Stimulated activated naive B cell treated with anti-CD40 and anti-IgM and Interleukin-4, amounts not matched to agents 10 μg/mL and 1 μg/mL and 100 μg/mL, for 72 hours (primary cell): ENCODE data around the gene SLC5A10.
A peak's percentile ranks its signal among the peaks of the same experiment; 100 is the strongest.

Experiments used
- ATAC-seq, 2 donors: fragments of 150-1000 bp; cut with Tn5 transposase; replicated peaks; 2 replicates each; pipeline ENCODE4 v1.10.0; 2021; ENCODE audit warnings: moderate library complexity in 1 of 2
- DNase-seq: peaks from one replicate; pipeline ENCODE4 v3.0.0; 2021
- H3K27ac Mint-ChIP-seq: one replicate; pipeline ENCODE4 v1.8.0; 2022; ENCODE audit warnings: mild to moderate bottlenecking, mixed read lengths
- H3K27me3 Mint-ChIP-seq, 2 donors: one replicate each; pipeline ENCODE4 v1.8.0; 2022; ENCODE audit warnings: mixed read lengths in 2 of 2
- H3K36me3 Mint-ChIP-seq, 2 donors: one replicate each; pipeline ENCODE4 v1.8.0; 2022; ENCODE audit warnings: mixed read lengths in 2 of 2, mild to moderate bottlenecking in 1 of 2
- H3K4me1 Mint-ChIP-seq, 2 donors: one replicate each; pipeline ENCODE4 v1.8.0; 2022; ENCODE audit warnings: mixed read lengths in 2 of 2, mild to moderate bottlenecking in 1 of 2
- H3K4me3 Mint-ChIP-seq, 2 donors: one replicate each; pipeline ENCODE4 v1.8.0; 2022; ENCODE audit warnings: mild to moderate bottlenecking in 2 of 2, mixed read lengths in 2 of 2, moderate library complexity in 1 of 2
- H3K9me3 Mint-ChIP-seq, 2 donors: one replicate each; pipeline ENCODE4 v1.8.0; 2022; ENCODE audit warnings: mixed read lengths in 2 of 2, mild to moderate bottlenecking in 1 of 2

Gene SLC5A10

GRCh38 chr17:18990331-18990730 lies 38.4 kb downstream of the SLC5A10 start:
- DNase-seq: no peak
- H3K27ac Mint-ChIP-seq: no peak overlapping the region
- ATAC-seq: no peak
- no peak overlapping the region for H3K4me3 Mint-ChIP-seq
- peaks cover 26 to 27% of the 10 kb centered on the region in 2 donors for H3K4me1 Mint-ChIP-seq
- H3K36me3 Mint-ChIP-seq: peaks cover 34 to 41% of the 10 kb centered on the region in 2 donors
- H3K9me3 Mint-ChIP-seq: peaks cover 3 to 6% of the 10 kb centered on the region in 2 donors
- no peaks in the 10 kb centered on the region for H3K27me3 Mint-ChIP-seq

- DNase-seq: no peak
- H3K27me3 Mint-ChIP-seq: no peaks in the 10 kb centered on the region
- H3K27ac Mint-ChIP-seq: peak overlapping the region; percentile 26
- no peak overlapping the region for H3K4me3 Mint-ChIP-seq
- H3K4me1 Mint-ChIP-seq: peaks cover 27 to 28% of the 10 kb centered on the region in 2 donors
- H3K9me3 Mint-ChIP-seq: peaks cover 7 to 11% of the 10 kb centered on the region in 2 donors
- peaks cover 45 to 46% of the 10 kb centered on the region in 2 donors for H3K36me3 Mint-ChIP-seq
- no peak for ATAC-seq
Observed at GRCh38 chr17:18991531-18992315, 39.8 kb downstream of the SLC5A10 start.

GRCh38 chr17:18992454-18993130 lies 40.6 kb downstream of the SLC5A10 start:
- ATAC-seq (peak; percentile 90 to 91), DNase-seq (peak; percentile 31)
- Mint-ChIP-seq H3K27me3 (no peaks in the 10 kb centered on the region), H3K4me1 (peaks cover 28 to 32% of the 10 kb centered on the region in 2 donors), H3K4me3 (peak overlapping the region; percentile 61 to 66), H3K9me3 (peaks cover 7 to 11% of the 10 kb centered on the region in 2 donors), H3K27ac (no peak overlapping the region), H3K36me3 (peaks cover 49 to 50% of the 10 kb centered on the region in 2 donors)

- Mint-ChIP-seq H3K27me3 (no peaks in the 10 kb centered on the region), H3K36me3 (peaks cover 49% of the 10 kb centered on the region in 2 donors), H3K4me3 (no peak overlapping the region), H3K4me1 (peaks cover 31 to 32% of the 10 kb centered on the region in 2 donors), H3K27ac (no peak overlapping the region), H3K9me3 (peaks cover 7 to 11% of the 10 kb centered on the region in 2 donors)
- no peak for DNase-seq
- ATAC-seq: no peak
Observed at GRCh38 chr17:18993905-18994526, 42.1 kb downstream of the SLC5A10 start.

GRCh38 chr17:18994631-18995030 lies 42.7 kb downstream of the SLC5A10 start:
- Mint-ChIP-seq H3K36me3 (peaks cover 49% of the 10 kb centered on the region in 2 donors), H3K27ac (no peak overlapping the region), H3K4me3 (no peak overlapping the region), H3K4me1 (peaks cover 31 to 32% of the 10 kb centered on the region in 2 donors), H3K27me3 (no peaks in the 10 kb centered on the region), H3K9me3 (peaks cover 7 to 11% of the 10 kb centered on the region in 2 donors)
- ATAC-seq (no peak), DNase-seq (no peak)

- Mint-ChIP-seq H3K27ac (no peak overlapping the region), H3K36me3 (peaks cover 45 to 48% of the 10 kb centered on the region in 2 donors), H3K9me3 (peaks cover 7 to 11% of the 10 kb centered on the region in 2 donors), H3K4me1 (peaks cover 28 to 38% of the 10 kb centered on the region in 2 donors), H3K4me3 (no peak overlapping the region), H3K27me3 (no peaks in the 10 kb centered on the region)
- DNase-seq (no peak), ATAC-seq (no peak)
Observed at GRCh38 chr17:18995220-18995619, 43.3 kb downstream of the SLC5A10 start.

- ATAC-seq: no peak
- peaks cover 49 to 53% of the 10 kb centered on the region in 2 donors for H3K36me3 Mint-ChIP-seq
- peaks cover 32 to 51% of the 10 kb centered on the region in 2 donors for H3K4me1 Mint-ChIP-seq
- no peak overlapping the region for H3K27ac Mint-ChIP-seq
- no peaks in the 10 kb centered on the region for H3K27me3 Mint-ChIP-seq
- H3K9me3 Mint-ChIP-seq: peaks cover 7 to 11% of the 10 kb centered on the region in 2 donors
- H3K4me3 Mint-ChIP-seq: no peak overlapping the region
- no peak for DNase-seq
Observed at GRCh38 chr17:18996458-18996857, 44.5 kb downstream of the SLC5A10 start.

- Mint-ChIP-seq H3K4me3 (no peak overlapping the region), H3K36me3 (peaks cover 52 to 57% of the 10 kb centered on the region in 2 donors), H3K27me3 (no peaks in the 10 kb centered on the region), H3K9me3 (peaks cover 7 to 11% of the 10 kb centered on the region in 2 donors), H3K4me1 (peaks cover 34 to 54% of the 10 kb centered on the region in 2 donors), H3K27ac (no peak overlapping the region)
- ATAC-seq: no peak
- no peak for DNase-seq
Observed at GRCh38 chr17:18997650-18998196, 45.8 kb downstream of the SLC5A10 start.

- Mint-ChIP-seq H3K36me3 (peaks cover 43 to 46% of the 10 kb centered on the region in 2 donors), H3K4me3 (no peak overlapping the region), H3K27ac (no peak overlapping the region), H3K9me3 (peaks cover 7 to 11% of the 10 kb centered on the region in 2 donors), H3K4me1 (peaks cover 25 to 47% of the 10 kb centered on the region in 2 donors), H3K27me3 (no peaks in the 10 kb centered on the region)
- no peak for DNase-seq
- no peak for ATAC-seq
Observed at GRCh38 chr17:18999394-18999793, 47.4 kb downstream of the SLC5A10 start.

GRCh38 chr17:18999911-19000310 lies 47.9 kb downstream of the SLC5A10 start:
- H3K9me3 Mint-ChIP-seq: peaks cover 7 to 9% of the 10 kb centered on the region in 2 donors
- H3K27me3 Mint-ChIP-seq: no peaks in the 10 kb centered on the region
- no peak overlapping the region for H3K4me3 Mint-ChIP-seq
- DNase-seq: no peak
- H3K27ac Mint-ChIP-seq: no peak overlapping the region
- ATAC-seq: no peak
- H3K36me3 Mint-ChIP-seq: peaks cover 41 to 44% of the 10 kb centered on the region in 2 donors
- H3K4me1 Mint-ChIP-seq: peaks cover 26 to 46% of the 10 kb centered on the region in 2 donors

- no peak overlapping the region for H3K27ac Mint-ChIP-seq
- no peak overlapping the region for H3K4me3 Mint-ChIP-seq
- peaks cover 28 to 52% of the 10 kb centered on the region in 2 donors for H3K4me1 Mint-ChIP-seq
Observed at GRCh38 chr17:19000531-19001325, 48.8 kb downstream of the SLC5A10 start.

GRCh38 chr17:19001907-19002590 lies 50.1 kb downstream of the SLC5A10 start:
- Mint-ChIP-seq H3K9me3 (no peaks in the 10 kb centered on the region), H3K36me3 (peaks cover 21 to 24% of the 10 kb centered on the region in 2 donors), H3K4me1 (peaks cover 26 to 49% of the 10 kb centered on the region in 2 donors), H3K27ac (no peak overlapping the region), H3K4me3 (peak overlapping the region; percentile 3 to 35), H3K27me3 (no peaks in the 10 kb centered on the region)
- DNase-seq (no peak), ATAC-seq (no peak)

More at GRCh38 chr17:19000531-19001325, 48.8 kb downstream of the SLC5A10 start:
- no peak for DNase-seq
- ATAC-seq: no peak
- peaks cover 3 to 4% of the 10 kb centered on the region in 2 donors for H3K9me3 Mint-ChIP-seq
- peaks cover 33 to 37% of the 10 kb centered on the region in 2 donors for H3K36me3 Mint-ChIP-seq
- H3K27me3 Mint-ChIP-seq: no peaks in the 10 kb centered on the region
